ENCODE measurements around the gene SLC43A1.

DNA sequence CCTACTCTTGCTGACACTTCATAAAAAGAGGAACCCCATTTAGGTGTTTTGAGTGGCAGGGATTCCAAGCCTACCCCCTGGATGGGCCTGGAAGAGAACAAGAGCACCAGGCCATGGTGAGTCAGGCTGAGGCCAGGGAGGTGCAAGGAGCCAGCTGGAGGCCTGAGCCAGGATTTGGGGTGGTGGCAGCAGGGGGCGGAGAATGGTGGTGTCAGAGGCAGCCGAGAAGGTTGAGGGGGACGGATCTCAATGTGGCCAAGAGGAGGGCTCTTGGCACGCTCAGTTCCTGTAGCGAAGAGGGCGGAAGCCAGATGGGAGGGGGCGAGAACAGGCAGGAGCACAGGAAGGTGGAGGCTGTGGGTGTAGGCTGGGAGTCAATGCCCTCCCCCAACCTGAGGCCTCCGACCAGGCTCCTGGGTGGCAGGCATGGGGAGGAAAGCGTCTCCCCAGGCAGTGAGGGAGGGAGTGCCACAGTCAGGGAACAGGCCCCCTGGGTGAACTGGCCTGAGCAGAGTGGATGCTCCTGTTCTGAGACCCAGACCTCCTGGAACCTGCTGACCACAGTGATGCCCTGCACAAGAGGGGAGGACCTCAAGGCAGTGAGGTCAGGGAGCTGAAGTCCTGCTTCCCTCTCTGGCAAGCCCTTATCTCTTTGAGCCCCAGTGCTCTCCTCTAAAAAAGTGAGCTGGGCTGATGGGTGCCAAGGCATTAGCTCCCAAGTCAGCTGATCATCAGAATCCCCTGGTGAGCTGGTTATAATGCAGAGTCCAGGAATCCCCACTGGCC, 41.3 kb downstream of the SLC43A1 start:
- TF ChIP-seq, protein P1, sequence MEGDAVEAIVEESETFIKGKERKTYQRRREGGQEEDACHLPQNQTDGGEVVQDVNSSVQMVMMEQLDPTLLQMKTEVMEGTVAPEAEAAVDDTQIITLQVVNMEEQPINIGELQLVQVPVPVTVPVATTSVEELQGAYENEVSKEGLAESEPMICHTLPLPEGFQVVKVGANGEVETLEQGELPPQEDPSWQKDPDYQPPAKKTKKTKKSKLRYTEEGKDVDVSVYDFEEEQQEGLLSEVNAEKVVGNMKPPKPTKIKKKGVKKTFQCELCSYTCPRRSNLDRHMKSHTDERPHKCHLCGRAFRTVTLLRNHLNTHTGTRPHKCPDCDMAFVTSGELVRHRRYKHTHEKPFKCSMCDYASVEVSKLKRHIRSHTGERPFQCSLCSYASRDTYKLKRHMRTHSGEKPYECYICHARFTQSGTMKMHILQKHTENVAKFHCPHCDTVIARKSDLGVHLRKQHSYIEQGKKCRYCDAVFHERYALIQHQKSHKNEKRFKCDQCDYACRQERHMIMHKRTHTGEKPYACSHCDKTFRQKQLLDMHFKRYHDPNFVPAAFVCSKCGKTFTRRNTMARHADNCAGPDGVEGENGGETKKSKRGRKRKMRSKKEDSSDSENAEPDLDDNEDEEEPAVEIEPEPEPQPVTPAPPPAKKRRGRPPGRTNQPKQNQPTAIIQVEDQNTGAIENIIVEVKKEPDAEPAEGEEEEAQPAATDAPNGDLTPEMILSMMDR (IDR thresholded peaks at IDR 0.05; ENCODE audit: low read depth, low read length, poor library complexity, severe bottlenecking), result no peak
- no peak for TF ChIP-seq EZH2phosphoT487 (IDR thresholded peaks at IDR 0.05; ENCODE audit: borderline replicate concordance, low read length)
